Kidney (tissue), 14 donors: ENCODE measurements around the gene ARGLU1. TPM values are rescaled to one million over a fixed set of nuclear protein-coding genes. Genes with fewer than 3 reads are reported as not detected.

Experiments used
- DNase-seq, 5 donors: peaks; one replicate each; pipeline ENCODE4 v3.0.0-alpha.2; 2013 to 2020
- FAIRE-seq: peaks from 2 replicates; lab custom pipeline; 2012; peaks lifted over from hg19 to GRCh38; lab: Jason Lieb, UNC
- H3K27ac ChIP-seq, 2 donors: one replicate each; pipeline ENCODE4 v1.7.0; 2013; ENCODE audit warnings: low read depth in 2 of 2, low read length in 2 of 2, inconsistent platforms in 1 of 2
- H3K27me3 ChIP-seq: one replicate; pipeline ENCODE4 v1.7.1; 2013; ENCODE audit warnings: low read length, inconsistent platforms; ENCODE audit not compliant: control insufficient read depth, insufficient read depth
- H3K36me3 ChIP-seq, 3 donors: one replicate each; pipeline versions ENCODE4 v1.7.0 to v1.7.1; 2013; ENCODE audit warnings: low read length in 3 of 3, control low read depth in 1 of 3, inconsistent platforms in 1 of 3; ENCODE audit not compliant: insufficient read depth in 3 of 3, control insufficient read depth in 2 of 3
- H3K4me1 ChIP-seq, 3 donors: one replicate each; pipeline versions ENCODE4 v1.7.0 to v1.7.1; 2013; ENCODE audit warnings: low read length in 3 of 3, inconsistent platforms in 1 of 3, low read depth in 1 of 3; ENCODE audit not compliant: control insufficient read depth in 2 of 3, insufficient read depth in 2 of 3
- H3K4me3 ChIP-seq, 3 donors: one replicate each; pipeline versions ENCODE4 v1.7.0 to v1.8.1; 2013; ENCODE audit warnings: low read length in 3 of 3, control low read depth in 1 of 3, inconsistent platforms in 1 of 3
- H3K9ac ChIP-seq, 3 donors: one replicate each; pipeline versions ENCODE4 v1.7.0 to v1.7.1; 2013; ENCODE audit warnings: low read length in 3 of 3, control low read depth in 1 of 3, inconsistent platforms in 1 of 3
- H3K9me3 ChIP-seq, 3 donors: one replicate each; pipeline versions ENCODE4 v1.7.0 to v1.7.1; 2013; ENCODE audit warnings: low read length in 3 of 3, control low read depth in 1 of 3, inconsistent platforms in 1 of 3; ENCODE audit not compliant: control insufficient read depth in 2 of 3, insufficient read depth in 1 of 3
- intact Hi-C: fragments of 100-400 bp; cut with DNase I; formaldehyde crosslinking; loops from one replicate; pipeline ENCODE4 v1.11.1; 2022
- polyA plus RNA-seq: library from polyadenylated mRNA; stranded (reverse); fragments of 350-450 nt; fragmentation: Illumina TruSeq; extraction: RNeasy Lipid Tissue Mini Kit (QIAGEN cat#74804); gene quantifications from one replicate; pipeline ENCODE4 v1.2.3, GENCODE V29; 2014; ENCODE audit warnings: low read depth, low replicate concordance; ENCODE audit not compliant: insufficient read depth
- total RNA-seq: library from RNA; stranded (reverse); fragmentation: NEBNext Ultra II Directional; extraction: Animal tissue kit (Norgen Biotek cat#: 25700); gene quantifications from one replicate; pipeline ENCODE4 v1.2.1, GENCODE V29; 2021
- TF ChIP-seq, protein P1 (sequence below): IDR thresholded peaks from 3 replicates; pipeline ENCODE4 v1.5.1; 2012; ENCODE audit warnings: mild to moderate bottlenecking, moderate library complexity, borderline replicate concordance; ENCODE audit not compliant: insufficient read depth; ENCODE audit errors: extremely low read depth
- donor health status: control.
- donor health status: control.
- donor health status: control.
- donor health status: control.
- donor health status: control.
- donor health status: DM: yes; HTN: yes; CAD: no.
- donor health status: Normal renal cell carcinoma (clear cell type).

The ARGLU1 gene
- total and polyA plus RNA-seq, 2 donors from 2014 or later = 39.0 to 86.7 TPM

DNA sequence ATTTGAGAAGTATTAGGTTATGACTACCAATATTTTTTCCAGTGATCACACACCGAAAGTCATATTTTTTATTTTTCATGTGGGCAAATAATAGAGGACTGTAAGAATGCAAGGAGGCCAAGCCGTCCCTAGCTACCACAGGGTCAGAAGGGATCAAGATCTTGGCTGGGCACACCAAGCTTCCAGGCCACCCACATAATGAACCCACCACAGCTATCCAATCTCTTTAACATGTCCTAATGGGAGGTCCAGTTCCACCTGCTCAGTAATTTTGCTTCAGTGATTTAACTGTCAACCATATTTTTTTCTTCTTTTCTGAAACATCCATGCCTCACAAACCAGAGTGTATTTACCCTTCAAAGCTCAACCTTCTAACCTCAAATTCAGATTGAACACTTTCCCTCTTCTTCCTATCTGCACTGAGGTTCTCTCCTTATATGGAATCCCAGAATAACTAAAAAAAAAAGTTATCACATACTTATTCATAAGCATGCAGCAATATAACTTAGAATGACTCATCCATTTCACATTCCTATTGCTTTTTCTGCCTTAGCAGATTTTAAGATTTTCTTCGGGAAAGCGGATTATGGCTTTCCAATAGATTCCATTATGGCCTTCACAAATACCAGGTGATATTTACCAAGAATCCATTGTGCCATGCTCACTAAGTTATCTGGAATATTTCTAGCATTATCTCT lies 12.2 kb downstream of the ARGLU1 start:
- Histone ChIP-seq H3K4me1 (no peaks in the 10 kb centered on the region), H3K9me3 (no peaks in the 10 kb centered on the region), H3K27me3 (no peaks in the 10 kb centered on the region), H3K9ac (no peak overlapping the region), H3K4me3 (no peak overlapping the region), H3K36me3 (peaks cover 8 to 52% (median 15%) of the 10 kb centered on the region in 3 donors), H3K27ac (no peak overlapping the region)
- FAIRE-seq (no peak), DNase-seq (no peak)
- intact Hi-C loops = no loop called here
- TF ChIP-seq, protein P1, sequence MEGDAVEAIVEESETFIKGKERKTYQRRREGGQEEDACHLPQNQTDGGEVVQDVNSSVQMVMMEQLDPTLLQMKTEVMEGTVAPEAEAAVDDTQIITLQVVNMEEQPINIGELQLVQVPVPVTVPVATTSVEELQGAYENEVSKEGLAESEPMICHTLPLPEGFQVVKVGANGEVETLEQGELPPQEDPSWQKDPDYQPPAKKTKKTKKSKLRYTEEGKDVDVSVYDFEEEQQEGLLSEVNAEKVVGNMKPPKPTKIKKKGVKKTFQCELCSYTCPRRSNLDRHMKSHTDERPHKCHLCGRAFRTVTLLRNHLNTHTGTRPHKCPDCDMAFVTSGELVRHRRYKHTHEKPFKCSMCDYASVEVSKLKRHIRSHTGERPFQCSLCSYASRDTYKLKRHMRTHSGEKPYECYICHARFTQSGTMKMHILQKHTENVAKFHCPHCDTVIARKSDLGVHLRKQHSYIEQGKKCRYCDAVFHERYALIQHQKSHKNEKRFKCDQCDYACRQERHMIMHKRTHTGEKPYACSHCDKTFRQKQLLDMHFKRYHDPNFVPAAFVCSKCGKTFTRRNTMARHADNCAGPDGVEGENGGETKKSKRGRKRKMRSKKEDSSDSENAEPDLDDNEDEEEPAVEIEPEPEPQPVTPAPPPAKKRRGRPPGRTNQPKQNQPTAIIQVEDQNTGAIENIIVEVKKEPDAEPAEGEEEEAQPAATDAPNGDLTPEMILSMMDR = no peak

DNA sequence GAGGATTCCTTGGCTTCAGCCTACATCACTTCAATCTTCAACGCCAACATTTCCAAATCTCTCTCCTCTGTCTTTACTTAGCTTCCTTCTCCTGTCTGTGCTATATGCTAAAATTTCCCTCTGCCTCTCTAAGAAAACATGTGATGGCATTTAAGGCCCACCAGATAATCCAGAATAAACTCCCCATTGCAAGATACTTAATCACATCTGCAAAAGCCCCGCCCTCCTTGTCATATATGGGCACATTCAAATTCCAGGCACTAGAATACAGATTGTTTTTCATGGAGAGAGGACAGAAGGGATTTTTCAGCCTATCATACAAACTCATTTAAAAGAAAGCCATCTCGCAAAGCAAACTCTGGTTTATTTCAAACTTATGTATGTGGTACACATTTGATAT lies 16.2 kb downstream of the ARGLU1 start:
- H3K27ac ChIP-seq = no peak overlapping the region
- no peaks in the 10 kb centered on the region for H3K4me1 ChIP-seq
- H3K9ac ChIP-seq = no peak overlapping the region
- DNase-seq (no peak), FAIRE-seq (no peak)
- TF ChIP-seq, protein P1 = no peak
- H3K36me3 ChIP-seq = peaks cover 8 to 37% (median 12%) of the 10 kb centered on the region in 3 donors
- no peaks in the 10 kb centered on the region for H3K27me3 ChIP-seq
- no peaks in the 10 kb centered on the region for H3K9me3 ChIP-seq
- H3K4me3 ChIP-seq = no peak overlapping the region
- intact Hi-C loops = no loop called here

DNA sequence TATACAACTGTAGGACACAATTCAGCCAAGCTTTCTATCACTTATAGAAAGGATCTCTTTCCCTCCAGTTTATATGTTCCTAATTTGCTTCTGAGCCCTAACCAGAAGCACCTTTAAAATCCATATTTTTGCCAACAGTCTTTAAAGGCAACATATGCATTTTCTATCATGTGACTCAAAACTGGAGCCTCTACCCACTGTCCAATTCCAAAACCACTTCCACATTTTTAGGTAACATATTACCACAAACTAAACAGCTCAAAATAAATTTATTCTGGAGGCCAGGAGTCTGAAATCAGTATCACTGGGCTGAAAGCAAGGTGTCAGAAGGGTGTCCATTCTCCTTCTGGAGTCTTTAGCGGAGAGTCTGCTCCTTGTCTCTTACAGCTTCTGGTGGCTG lies 16.6 kb downstream of the ARGLU1 start:
- no peak for DNase-seq
- H3K4me3 ChIP-seq = no peak overlapping the region
- peaks cover 8 to 36% (median 12%) of the 10 kb centered on the region in 3 donors for H3K36me3 ChIP-seq
- intact Hi-C loops = no loop called here
- H3K4me1 ChIP-seq = no peaks in the 10 kb centered on the region
- TF ChIP-seq, protein P1 = no peak
- no peak for FAIRE-seq
- H3K27ac ChIP-seq = no peak overlapping the region
- no peaks in the 10 kb centered on the region for H3K27me3 ChIP-seq
- no peaks in the 10 kb centered on the region for H3K9me3 ChIP-seq
- H3K9ac ChIP-seq = no peak overlapping the region
